SK-N-SH (cell line): ENCODE data around the gene SIRT3. TPM values are rescaled to one million over a fixed set of nuclear protein-coding genes. Genes with fewer than 3 reads are reported as not detected.

Source experiments
- CTCF ChIA-PET: fragments of 300-600, 350-600 bp; formaldehyde crosslinking; extraction: SDS; loops from one replicate; lab custom pipeline; 2021; lab: Yijun Ruan, JAX
- POLR2A ChIA-PET: fragments of 350-600 bp; sonication (Branson Sonifier 250); formaldehyde crosslinking; extraction: SDS; loops from one replicate; lab custom pipeline; 2020; ENCODE audit warnings: antibody characterized with exemption, inconsistent platforms; lab: Yijun Ruan, JAX
- DNase-seq: peaks from one replicate; pipeline ENCODE4 v3.0.0; 2012
- H2AFZ ChIP-seq: fragments of 200-600 bp; sonication (generic); 2 replicates; pipeline ENCODE4 v1.8.1; 2016; ENCODE audit warnings: antibody characterized with exemption, mild to moderate bottlenecking, low read depth
- H3F3A ChIP-seq: fragments of 200-600 bp; sonication (generic); replicated peaks from 2 replicates; pipeline ENCODE3; 2016; ENCODE audit warnings: antibody characterized with exemption, mild to moderate bottlenecking; ENCODE audit not compliant: insufficient read depth
- H3K27ac ChIP-seq, 2 experiments: fragments of 200-500 bp in 1 of 2; fragments of 200-600 bp in 1 of 2; sonication (Bioruptor generic) in 1 of 2; sonication (generic), shearing (Covaris generic) in 1 of 2; 2 replicates each; pipeline versions ENCODE4 v1.5.1 to v1.6.1; 2014 to 2016; ENCODE audit warnings: low read depth in 2 of 2, inconsistent platforms in 1 of 2, low read length in 1 of 2, mild to moderate bottlenecking in 1 of 2, mixed read lengths in 1 of 2
- H3K27me3 ChIP-seq: fragments of 200-600 bp; sonication (generic), shearing (Covaris generic); 2 replicates; pipeline ENCODE4 v1.6.1; 2016; ENCODE audit warnings: mixed run types; ENCODE audit not compliant: insufficient read depth
- H3K36me3 ChIP-seq, 2 experiments: fragments of 200-500 bp in 1 of 2; fragments of 200-600 bp in 1 of 2; sonication (Bioruptor generic) in 1 of 2; sonication (generic) in 1 of 2; replicated peaks in 1 of 2; 2 replicates each; pipeline versions ENCODE3 to v1.5.1; 2014 to 2016; ENCODE audit warnings: low read length in 1 of 2, mild to moderate bottlenecking in 1 of 2; ENCODE audit not compliant: insufficient read depth in 2 of 2, control insufficient read depth in 1 of 2
- H3K4me1 ChIP-seq, 2 experiments: fragments of 200-500 bp in 1 of 2; fragments of 200-600 bp in 1 of 2; sonication (Bioruptor generic) in 1 of 2; sonication (generic), shearing (Covaris generic) in 1 of 2; 2 replicates each; pipeline versions ENCODE4 v1.5.1 to v1.6.1; 2014 to 2016; ENCODE audit warnings: low read depth in 1 of 2, low read length in 1 of 2, mixed run types in 1 of 2; ENCODE audit not compliant: insufficient read depth in 2 of 2, control insufficient read depth in 1 of 2
- H3K4me2 ChIP-seq: fragments of 200-600 bp; sonication (generic), shearing (Covaris generic); 2 replicates; pipeline ENCODE4 v1.6.1; 2017; ENCODE audit warnings: mixed run types
- H3K4me3 ChIP-seq, 2 experiments: fragments of 200-500 bp in 1 of 2; fragments of 200-600 bp in 1 of 2; sonication (Bioruptor generic) in 1 of 2; sonication (generic), shearing (Covaris generic) in 1 of 2; 2 replicates each; pipeline versions ENCODE4 v1.5.1 to v1.8.1; 2014 to 2016; ENCODE audit warnings: low read depth in 2 of 2, inconsistent platforms in 1 of 2, low read length in 1 of 2, mild to moderate bottlenecking in 1 of 2, mixed read lengths in 1 of 2, moderate library complexity in 1 of 2
- H3K79me2 ChIP-seq: fragments of 200-600 bp; sonication (generic); 2 replicates; pipeline ENCODE4 v1.8.1; 2017; ENCODE audit warnings: mild to moderate bottlenecking; ENCODE audit not compliant: insufficient read depth
- H3K9ac ChIP-seq: fragments of 200-600 bp; sonication (generic); 2 replicates; pipeline ENCODE4 v1.6.1; 2017; ENCODE audit warnings: mixed run types
- H3K9me2 ChIP-seq: fragments of 200-600 bp; sonication (generic); 2 replicates; pipeline ENCODE4 v1.6.1; 2017; ENCODE audit warnings: mixed run types
- H3K9me3 ChIP-seq: fragments of 200-600 bp; sonication (generic); 2 replicates; pipeline ENCODE4 v1.6.1; 2017; ENCODE audit warnings: mixed run types, mild to moderate bottlenecking, moderate library complexity
- H4K20me1 ChIP-seq: fragments of 200-600 bp; sonication (generic); 2 replicates; pipeline ENCODE4 v1.6.1; 2017; ENCODE audit warnings: mild to moderate bottlenecking, mixed run types; ENCODE audit not compliant: insufficient read depth
- CHD2 ChIP-seq: fragments of 150-350 bp; IDR thresholded peaks from 2 replicates; pipeline ENCODE4 v1.6.1; 2018; ENCODE audit warnings: low read length; ENCODE audit not compliant: partially characterized antibody
- CTCF ChIP-seq: fragments of 200-600 bp; sonication (generic); IDR thresholded peaks from 2 replicates; pipeline ENCODE4 v1.6.1; 2017; ENCODE audit warnings: antibody characterized with exemption, mild to moderate bottlenecking, moderate library complexity
- ELF1 ChIP-seq: IDR thresholded peaks from 2 replicates; pipeline ENCODE4 v1.4.0; 2012
- EP300 ChIP-seq, 2 experiments: IDR thresholded peaks; 2 replicates each; pipeline versions ENCODE4 v1.4.0 to v1.6.1; 2012; ENCODE audit warnings: borderline replicate concordance in 1 of 2, low read depth in 1 of 2, low read length in 1 of 2
- FOXJ3 ChIP-seq: sonication (generic); formaldehyde crosslinking; IDR thresholded peaks from 2 replicates; pipeline ENCODE4 v1.5.1; 2020; ENCODE audit warnings: mild to moderate bottlenecking, missing genetic modification reagents
- JUND ChIP-seq: IDR thresholded peaks from 2 replicates; pipeline ENCODE4 v1.4.0; 2012
- MAX ChIP-seq: IDR thresholded peaks from 2 replicates; pipeline ENCODE4 v1.4.0; 2012; ENCODE audit warnings: low read depth
- MEF2A ChIP-seq: IDR thresholded peaks from 2 replicates; pipeline ENCODE4 v1.4.0; 2012; ENCODE audit warnings: low read depth, borderline replicate concordance
- NRF1 ChIP-seq: IDR thresholded peaks from 2 replicates; pipeline ENCODE4 v1.6.1; 2012; ENCODE audit warnings: low read depth, mild to moderate bottlenecking, low read length
- PBX3 ChIP-seq: IDR thresholded peaks from 2 replicates; pipeline ENCODE4; 2012
- POLR2AphosphoS5 ChIP-seq: IDR thresholded peaks from 2 replicates; pipeline ENCODE4 v1.6.1; 2012; ENCODE audit warnings: low read depth, low read length
- RCOR1 ChIP-seq: fragments of 150-350 bp; IDR thresholded peaks from 2 replicates; pipeline ENCODE4 v1.6.1; 2017; ENCODE audit warnings: antibody characterized with exemption, low read length
- SIN3A ChIP-seq: IDR thresholded peaks from 2 replicates; pipeline ENCODE4 v1.6.1; 2012; ENCODE audit warnings: low read depth, mild to moderate bottlenecking, low read length, moderate library complexity, borderline replicate concordance
- SMC3 ChIP-seq: IDR thresholded peaks from 2 replicates; pipeline ENCODE4 v1.6.1; 2012; ENCODE audit warnings: low read depth, low read length, improper control_type of control experiment
- TAF1 ChIP-seq: IDR thresholded peaks from 2 replicates; pipeline ENCODE4 v1.6.1; 2012; ENCODE audit warnings: low read depth, mild to moderate bottlenecking, low read length, moderate library complexity, borderline replicate concordance
- TEAD4 ChIP-seq: IDR thresholded peaks from 2 replicates; pipeline ENCODE4 v1.4.0; 2012; ENCODE audit warnings: mild to moderate bottlenecking, borderline replicate concordance; ENCODE audit not compliant: insufficient read depth
- USF1 ChIP-seq: IDR thresholded peaks from 2 replicates; pipeline ENCODE4 v1.4.0; 2012; ENCODE audit warnings: low read depth, borderline replicate concordance
- USF2 ChIP-seq: fragments of 150-350 bp; IDR thresholded peaks from 2 replicates; pipeline ENCODE4 v1.6.1; 2017; ENCODE audit warnings: antibody characterized with exemption, low read length, low read depth, borderline replicate concordance
- ZBTB33 ChIP-seq: IDR thresholded peaks from 2 replicates; pipeline ENCODE4 v1.4.0; 2012; ENCODE audit warnings: low read depth, borderline replicate concordance
- WGBS: methylation state at CpG from one replicate; pipeline ENCODE4 v1.1.6; 2017; ENCODE audit warnings: low lambda C conversion rate; 5-methylcytosine and 5-hydroxymethylcytosine counted together
- polyA plus RNA-seq, 3 experiments: library from polyadenylated mRNA; depleted of rRNA; stranded (reverse); fragments of >200 nt; gene quantifications; 2 replicates each; pipeline ENCODE4 v1.2.3, GENCODE V29; 2012

The SIRT3 gene
- polyA plus RNA-seq, 1 of the 3 experiments (the other 2 are of a cell fraction): 34.4 TPM

GRCh38 chr11:200224-201003, 35.7 kb downstream of the SIRT3 start:
- CTCF ChIA-PET: interaction anchor here (1.0 kb wide), 1 partner anchor 21 kb away, joined by 3 read pairs; no protein-coding TSS in a partner anchor
- TF ChIP-seq TAF1 (no peak), PBX3 (no peak), ZBTB33 (no peak), JUND (no peak), CTCF (no peak), MEF2A (no peak), CHD2 (no peak), TEAD4 (no peak), ELF1 (no peak), SMC3 (no peak), FOXJ3 (CRISPR knock-in tag) (no peak), USF2 (no peak), POLR2AphosphoS5 (no peak), NRF1 (no peak), EP300 (IDR thresholded peaks at IDR 0.05; ENCODE audit: borderline replicate concordance in 1 of 2, low read depth in 1 of 2, low read length in 1 of 2) (no peak), MAX (no peak), USF1 (no peak), SIN3A (no peak), RCOR1 (no peak)
- Histone ChIP-seq H3K4me3 (no peak overlapping the region), H3K9me2 (no peaks in the 10 kb centered on the region), H3K4me2 (no peak overlapping the region), H3K9me3 (no peaks in the 10 kb centered on the region), H4K20me1 (peaks cover 30% of the 10 kb centered on the region), H3K27me3 (no peaks in the 10 kb centered on the region), H3K9ac (no peak overlapping the region), H3K4me1 (peaks cover 0 to 2% of the 10 kb centered on the region in 2 experiments; a peak in 1 of 4 replicates), H3K36me3 (peaks cover 21 to 32% of the 10 kb centered on the region in 2 experiments), H3F3A (no peaks in the 10 kb centered on the region), H3K27ac (no peak overlapping the region), H3K79me2 (peaks cover 21% of the 10 kb centered on the region), H2AFZ (no peak overlapping the region)
- POLR2A ChIA-PET: no interaction called here
- no peak for DNase-seq
- WGBS: 95% methylated on average over 3 of the region's 13 CpGs
